Measurements from ENCODE around the gene ZBTB46.

The ZBTB46 gene

GRCh38 chr20:63829945-63830835, 874 bp downstream of the ZBTB46 start:
- Histone ChIP-seq H3K4me3 (ENCODE audit: low read length) (peak overlapping the region; percentile 57), H3K9ac (ENCODE audit: low read length) (no peak overlapping the region), H3K4me1 (ENCODE audit: control insufficient read depth, insufficient read depth, low read length) (no peaks in the 10 kb centered on the region), H3K27me3 (ENCODE audit: control insufficient read depth, insufficient read depth, low read length) (peaks cover 14% of the 10 kb centered on the region), H3K36me3 (ENCODE audit: control insufficient read depth, insufficient read depth, low read length) (no peaks in the 10 kb centered on the region), H3K27ac (ENCODE audit: low read depth, low read length) (no peak overlapping the region)

GRCh38 chr20:63829603-63829944, 1.5 kb downstream of the ZBTB46 start:
- no peaks in the 10 kb centered on the region for H3K36me3 ChIP-seq (ENCODE audit: control insufficient read depth, insufficient read depth, low read length)
- H3K4me1 ChIP-seq (ENCODE audit: control insufficient read depth, insufficient read depth, low read length), result no peaks in the 10 kb centered on the region
- H3K4me3 ChIP-seq (ENCODE audit: low read length), result peak overlapping the region; percentile 57
- no peak overlapping the region for H3K27ac ChIP-seq (ENCODE audit: low read depth, low read length)
- peaks cover 14% of the 10 kb centered on the region for H3K27me3 ChIP-seq (ENCODE audit: control insufficient read depth, insufficient read depth, low read length)
- no peak overlapping the region for H3K9ac ChIP-seq (ENCODE audit: low read length)

- H3K36me3 ChIP-seq (ENCODE audit: control insufficient read depth, insufficient read depth, low read length), result no peaks in the 10 kb centered on the region
- no peak overlapping the region for H3K27ac ChIP-seq (ENCODE audit: low read depth, low read length)
- peaks cover 14% of the 10 kb centered on the region for H3K27me3 ChIP-seq (ENCODE audit: control insufficient read depth, insufficient read depth, low read length)
- no peaks in the 10 kb centered on the region for H3K4me1 ChIP-seq (ENCODE audit: control insufficient read depth, insufficient read depth, low read length)
- no peak overlapping the region for H3K9ac ChIP-seq (ENCODE audit: low read length)
- H3K4me3 ChIP-seq (ENCODE audit: low read length), result peak overlapping the region; percentile 57
Measured at GRCh38 chr20:63828951-63829350, 2.1 kb downstream of the ZBTB46 start.

- Histone ChIP-seq H3K27me3 (ENCODE audit: control insufficient read depth, insufficient read depth, low read length) (peaks cover 14% of the 10 kb centered on the region), H3K4me1 (ENCODE audit: control insufficient read depth, insufficient read depth, low read length) (no peaks in the 10 kb centered on the region), H3K9ac (ENCODE audit: low read length) (no peak overlapping the region), H3K27ac (ENCODE audit: low read depth, low read length) (no peak overlapping the region), H3K36me3 (ENCODE audit: control insufficient read depth, insufficient read depth, low read length) (no peaks in the 10 kb centered on the region), H3K4me3 (ENCODE audit: low read length) (no peak overlapping the region)
Measured at GRCh38 chr20:63828545-63828944, 2.5 kb downstream of the ZBTB46 start.

GRCh38 chr20:63828124-63828523, 2.9 kb downstream of the ZBTB46 start:
- Histone ChIP-seq H3K4me1 (ENCODE audit: control insufficient read depth, insufficient read depth, low read length) (no peaks in the 10 kb centered on the region), H3K4me3 (ENCODE audit: low read length) (no peak overlapping the region), H3K27ac (ENCODE audit: low read depth, low read length) (no peak overlapping the region), H3K27me3 (ENCODE audit: control insufficient read depth, insufficient read depth, low read length) (peaks cover 14% of the 10 kb centered on the region), H3K36me3 (ENCODE audit: control insufficient read depth, insufficient read depth, low read length) (no peaks in the 10 kb centered on the region), H3K9ac (ENCODE audit: low read length) (no peak overlapping the region)

GRCh38 chr20:63826753-63827152, 4.3 kb downstream of the ZBTB46 start:
- Histone ChIP-seq H3K27me3 (ENCODE audit: control insufficient read depth, insufficient read depth, low read length) (peaks cover 14% of the 10 kb centered on the region), H3K4me3 (ENCODE audit: low read length) (no peak overlapping the region), H3K27ac (ENCODE audit: low read depth, low read length) (no peak overlapping the region), H3K4me1 (ENCODE audit: control insufficient read depth, insufficient read depth, low read length) (no peaks in the 10 kb centered on the region), H3K36me3 (ENCODE audit: control insufficient read depth, insufficient read depth, low read length) (no peaks in the 10 kb centered on the region), H3K9ac (ENCODE audit: low read length) (no peak overlapping the region)

- no peak overlapping the region for H3K4me3 ChIP-seq (ENCODE audit: low read length)
- H3K9ac ChIP-seq (ENCODE audit: low read length), result no peak overlapping the region
- no peaks in the 10 kb centered on the region for H3K4me1 ChIP-seq (ENCODE audit: control insufficient read depth, insufficient read depth, low read length)
- no peak overlapping the region for H3K27ac ChIP-seq (ENCODE audit: low read depth, low read length)
- no peaks in the 10 kb centered on the region for H3K36me3 ChIP-seq (ENCODE audit: control insufficient read depth, insufficient read depth, low read length)
- H3K27me3 ChIP-seq (ENCODE audit: control insufficient read depth, insufficient read depth, low read length), result peaks cover 14% of the 10 kb centered on the region
Measured at GRCh38 chr20:63825331-63826118, 5.5 kb downstream of the ZBTB46 start.

- Histone ChIP-seq H3K9ac (ENCODE audit: low read length) (no peak overlapping the region), H3K4me1 (ENCODE audit: control insufficient read depth, insufficient read depth, low read length) (no peaks in the 10 kb centered on the region), H3K4me3 (ENCODE audit: low read length) (no peak overlapping the region), H3K27ac (ENCODE audit: low read depth, low read length) (no peak overlapping the region), H3K27me3 (ENCODE audit: control insufficient read depth, insufficient read depth, low read length) (peaks cover 11% of the 10 kb centered on the region), H3K36me3 (ENCODE audit: control insufficient read depth, insufficient read depth, low read length) (no peaks in the 10 kb centered on the region)
Measured at GRCh38 chr20:63823691-63824311, 7.3 kb downstream of the ZBTB46 start.

GRCh38 chr20:63822276-63822696, 8.8 kb downstream of the ZBTB46 start:
- no peak overlapping the region for H3K27ac ChIP-seq (ENCODE audit: low read depth, low read length)
- peaks cover 6% of the 10 kb centered on the region for H3K27me3 ChIP-seq (ENCODE audit: control insufficient read depth, insufficient read depth, low read length)
- H3K4me3 ChIP-seq (ENCODE audit: low read length), result no peak overlapping the region
- H3K4me1 ChIP-seq (ENCODE audit: control insufficient read depth, insufficient read depth, low read length), result no peaks in the 10 kb centered on the region
- no peaks in the 10 kb centered on the region for H3K36me3 ChIP-seq (ENCODE audit: control insufficient read depth, insufficient read depth, low read length)
- no peak overlapping the region for H3K9ac ChIP-seq (ENCODE audit: low read length)

- Histone ChIP-seq H3K9ac (ENCODE audit: low read length) (no peak overlapping the region), H3K36me3 (ENCODE audit: control insufficient read depth, insufficient read depth, low read length) (no peaks in the 10 kb centered on the region), H3K4me1 (ENCODE audit: control insufficient read depth, insufficient read depth, low read length) (no peaks in the 10 kb centered on the region), H3K27ac (ENCODE audit: low read depth, low read length) (no peak overlapping the region), H3K4me3 (ENCODE audit: low read length) (no peak overlapping the region), H3K27me3 (ENCODE audit: control insufficient read depth, insufficient read depth, low read length) (peaks cover 2% of the 10 kb centered on the region)
Measured at GRCh38 chr20:63821811-63822210, 9.3 kb downstream of the ZBTB46 start.

GRCh38 chr20:63819224-63819921, 11.7 kb downstream of the ZBTB46 start:
- no peak overlapping the region for H3K27ac ChIP-seq (ENCODE audit: low read depth, low read length)
- H3K9ac ChIP-seq (ENCODE audit: low read length), result no peak overlapping the region
- H3K36me3 ChIP-seq (ENCODE audit: control insufficient read depth, insufficient read depth, low read length), result no peaks in the 10 kb centered on the region
- no peaks in the 10 kb centered on the region for H3K27me3 ChIP-seq (ENCODE audit: control insufficient read depth, insufficient read depth, low read length)
- no peaks in the 10 kb centered on the region for H3K4me1 ChIP-seq (ENCODE audit: control insufficient read depth, insufficient read depth, low read length)
- H3K4me3 ChIP-seq (ENCODE audit: low read length), result no peak overlapping the region
